Ishikawa (cell line): ENCODE measurements around the gene DCBLD1.

ENCODE experiments used
- CEBPB ChIP-seq: IDR thresholded peaks from 2 replicates; pipeline ENCODE4 v1.6.1; 2012
- CREB1 ChIP-seq: IDR thresholded peaks from 2 replicates; pipeline ENCODE4 v1.6.1; 2012; ENCODE audit warnings: low read depth
- EP300 ChIP-seq: IDR thresholded peaks from 2 replicates; pipeline ENCODE4 v1.6.1; 2012; ENCODE audit warnings: borderline replicate concordance
- FOXM1 ChIP-seq: IDR thresholded peaks from 2 replicates; pipeline ENCODE4 v1.6.1; 2012; ENCODE audit warnings: low read depth, borderline replicate concordance
- REST ChIP-seq: IDR thresholded peaks from 2 replicates; pipeline ENCODE4 v1.6.1; 2012; ENCODE audit warnings: low read depth, mild to moderate bottlenecking
- TAF1 ChIP-seq: IDR thresholded peaks from 2 replicates; pipeline ENCODE4 v1.6.1; 2012; ENCODE audit warnings: low read depth, mild to moderate bottlenecking
- TCF12 ChIP-seq: IDR thresholded peaks from 2 replicates; pipeline ENCODE4 v1.6.1; 2012; ENCODE audit warnings: low read depth
- TEAD4 ChIP-seq: IDR thresholded peaks from 2 replicates; pipeline ENCODE4 v1.6.1; 2012
- YY1 ChIP-seq: IDR thresholded peaks from 2 replicates; pipeline ENCODE4 v1.6.1; 2012; ENCODE audit warnings: low read depth
- TF ChIP-seq, protein P1 (sequence below): IDR thresholded peaks from 2 replicates; pipeline ENCODE4 v1.6.1; 2012
- TF ChIP-seq, protein P2 (sequence below): IDR thresholded peaks from 2 replicates; pipeline ENCODE4 v1.6.1; 2012

- TF ChIP-seq CEBPB = no peak
- TF ChIP-seq TCF12 = no peak
- no peak for TF ChIP-seq REST
- TF ChIP-seq EP300 = no peak
- TF ChIP-seq FOXM1 = no peak
- TF ChIP-seq CREB1 = no peak
- no peak for TF ChIP-seq TEAD4
- no peak for TF ChIP-seq TAF1
- no peak for TF ChIP-seq YY1
- TF ChIP-seq, protein P1, sequence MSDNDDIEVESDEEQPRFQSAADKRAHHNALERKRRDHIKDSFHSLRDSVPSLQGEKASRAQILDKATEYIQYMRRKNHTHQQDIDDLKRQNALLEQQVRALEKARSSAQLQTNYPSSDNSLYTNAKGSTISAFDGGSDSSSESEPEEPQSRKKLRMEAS = no peak
- TF ChIP-seq, protein P2, sequence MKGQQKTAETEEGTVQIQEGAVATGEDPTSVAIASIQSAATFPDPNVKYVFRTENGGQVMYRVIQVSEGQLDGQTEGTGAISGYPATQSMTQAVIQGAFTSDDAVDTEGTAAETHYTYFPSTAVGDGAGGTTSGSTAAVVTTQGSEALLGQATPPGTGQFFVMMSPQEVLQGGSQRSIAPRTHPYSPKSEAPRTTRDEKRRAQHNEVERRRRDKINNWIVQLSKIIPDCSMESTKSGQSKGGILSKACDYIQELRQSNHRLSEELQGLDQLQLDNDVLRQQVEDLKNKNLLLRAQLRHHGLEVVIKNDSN = no peak
Measured at GRCh38 chr6:117595099-117595923, 112.8 kb downstream of the DCBLD1 start.
